Brain microvascular endothelial cell (primary cell): ENCODE measurements around the gene WFIKKN1.

Experiments used
- DNase-seq: peaks from one replicate; pipeline ENCODE4 v3.0.0-alpha.2; 2020
- H3K27ac ChIP-seq: fragments of 250-450 bp; sonication (Bioruptor Pico); 2 replicates; pipeline ENCODE4 v1.5.1; 2020; ENCODE audit warnings: mild to moderate bottlenecking, moderate library complexity
- H3K27me3 ChIP-seq: fragments of 250-450 bp; sonication (Bioruptor Pico); replicated peaks from 2 replicates; pipeline ENCODE4 v1.5.1; 2020; ENCODE audit warnings: mild to moderate bottlenecking
- H3K36me3 ChIP-seq: fragments of 250-450 bp; sonication (Bioruptor Pico); replicated peaks from 2 replicates; pipeline ENCODE4 v1.5.1; 2020; ENCODE audit warnings: mild to moderate bottlenecking
- H3K4me3 ChIP-seq: 2 replicates; pipeline ENCODE4 v1.5.1; 2011; ENCODE audit warnings: low read depth, mild to moderate bottlenecking, control low read depth, low read length, moderate library complexity
- in situ Hi-C: cut with HindIII; loops from 2 replicates; pipeline ENCODE4 v1.10.0; 2017; ENCODE audit warnings: low sequenced_read_pairs, low pct_ligation_motif_present
- TF ChIP-seq, protein P1 (sequence below): IDR thresholded peaks from 2 replicates; pipeline ENCODE4 v1.5.1; 2011; ENCODE audit warnings: low read depth, mild to moderate bottlenecking, moderate library complexity, low read length, control low read depth, inconsistent platforms; ENCODE audit errors: missing control alignments

WFIKKN1 gene

GRCh38 chr16:589658-590187 lies 41.1 kb upstream of the WFIKKN1 start, which contains the start of gene RAB40C:
RAB40C (plus strand) TSS chr16:590066; CDS start chr16:590292, 226 bp downstream.
- Histone ChIP-seq H3K27me3 (no peaks in the 10 kb centered on the region), H3K4me3 (peak within 1 kb of the TSS; percentile 87), H3K27ac (peak within 1 kb of the TSS; percentile 96), H3K36me3 (no peaks in the 10 kb centered on the region)
- DNase-seq = peak; percentile 96
- TF ChIP-seq, protein P1, sequence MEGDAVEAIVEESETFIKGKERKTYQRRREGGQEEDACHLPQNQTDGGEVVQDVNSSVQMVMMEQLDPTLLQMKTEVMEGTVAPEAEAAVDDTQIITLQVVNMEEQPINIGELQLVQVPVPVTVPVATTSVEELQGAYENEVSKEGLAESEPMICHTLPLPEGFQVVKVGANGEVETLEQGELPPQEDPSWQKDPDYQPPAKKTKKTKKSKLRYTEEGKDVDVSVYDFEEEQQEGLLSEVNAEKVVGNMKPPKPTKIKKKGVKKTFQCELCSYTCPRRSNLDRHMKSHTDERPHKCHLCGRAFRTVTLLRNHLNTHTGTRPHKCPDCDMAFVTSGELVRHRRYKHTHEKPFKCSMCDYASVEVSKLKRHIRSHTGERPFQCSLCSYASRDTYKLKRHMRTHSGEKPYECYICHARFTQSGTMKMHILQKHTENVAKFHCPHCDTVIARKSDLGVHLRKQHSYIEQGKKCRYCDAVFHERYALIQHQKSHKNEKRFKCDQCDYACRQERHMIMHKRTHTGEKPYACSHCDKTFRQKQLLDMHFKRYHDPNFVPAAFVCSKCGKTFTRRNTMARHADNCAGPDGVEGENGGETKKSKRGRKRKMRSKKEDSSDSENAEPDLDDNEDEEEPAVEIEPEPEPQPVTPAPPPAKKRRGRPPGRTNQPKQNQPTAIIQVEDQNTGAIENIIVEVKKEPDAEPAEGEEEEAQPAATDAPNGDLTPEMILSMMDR = peak; percentile 23
- in situ Hi-C loops = no loop called here

- in situ Hi-C loops = no loop called here
- H3K27me3 ChIP-seq = no peaks in the 10 kb centered on the region
- H3K36me3 ChIP-seq = no peaks in the 10 kb centered on the region
- peak overlapping the region; percentile 29 for H3K27ac ChIP-seq
- TF ChIP-seq, protein P1 = no peak
- DNase-seq = no peak
- peak overlapping the region; percentile 77 for H3K4me3 ChIP-seq
Measured at GRCh38 chr16:590188-590814, 40.5 kb upstream of the WFIKKN1 start.

- peak overlapping the region; percentile 77 for H3K4me3 ChIP-seq
- DNase-seq = no peak
- no peak overlapping the region for H3K27ac ChIP-seq
- no peaks in the 10 kb centered on the region for H3K36me3 ChIP-seq
- TF ChIP-seq, protein P1 = no peak
- no peaks in the 10 kb centered on the region for H3K27me3 ChIP-seq
- in situ Hi-C loops = no loop called here
Measured at GRCh38 chr16:590815-591200, 40.0 kb upstream of the WFIKKN1 start.

DNA sequence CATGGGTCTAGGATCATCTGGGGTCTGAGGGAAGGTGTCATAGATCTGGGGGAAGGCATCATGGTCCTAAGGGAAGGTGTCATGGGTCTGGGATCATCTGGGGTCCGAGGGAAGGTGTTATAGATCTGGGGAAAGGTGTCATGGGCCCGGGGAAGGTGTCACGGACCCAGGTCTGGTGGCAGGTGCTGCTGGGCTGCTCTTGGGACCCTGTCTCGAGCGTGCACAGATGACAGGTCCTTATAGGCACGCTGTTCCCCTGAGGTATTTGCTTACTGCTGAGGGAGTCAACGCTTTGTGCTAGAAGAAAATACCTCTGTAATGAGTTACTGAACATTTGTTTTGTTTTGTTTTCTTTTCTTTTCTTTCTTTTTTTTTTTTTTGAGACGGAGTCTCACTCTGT lies 39.6 kb upstream of the WFIKKN1 start:
- TF ChIP-seq, protein P1 = no peak
- no peak for DNase-seq
- H3K36me3 ChIP-seq = no peaks in the 10 kb centered on the region
- H3K27me3 ChIP-seq = no peaks in the 10 kb centered on the region
- in situ Hi-C loops = no loop called here
- peak overlapping the region; percentile 77 for H3K4me3 ChIP-seq
- no peak overlapping the region for H3K27ac ChIP-seq

DNA sequence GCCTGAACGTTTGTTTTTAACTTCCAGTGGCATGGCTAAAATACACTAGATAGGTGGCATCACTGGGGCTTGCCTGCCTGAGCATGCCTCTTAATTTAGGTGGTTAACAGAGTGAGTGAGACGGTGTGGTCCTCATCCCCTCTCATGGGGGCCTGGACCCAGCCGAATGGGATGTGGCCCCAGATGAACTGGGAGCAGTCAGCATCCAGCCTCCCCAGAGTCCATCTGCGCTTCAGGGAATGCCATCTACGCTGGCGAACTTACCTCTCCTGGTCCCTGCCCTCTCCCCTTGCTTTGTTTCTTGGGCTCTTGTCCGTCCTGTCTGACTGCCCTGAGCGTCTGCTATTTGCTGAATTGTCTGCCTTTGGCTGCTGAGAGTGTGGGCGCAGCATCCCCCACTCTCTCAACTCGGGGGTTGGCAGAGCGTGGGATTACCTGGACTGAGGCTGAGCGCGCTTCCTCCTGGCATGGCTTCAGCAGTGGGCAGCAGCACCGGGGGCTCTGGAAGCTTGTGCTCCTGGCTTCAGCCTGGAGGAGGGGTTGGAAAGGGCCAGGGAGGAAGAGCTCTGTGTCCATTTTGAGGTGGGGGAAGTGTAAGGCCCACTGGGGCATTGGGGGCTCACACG lies 38.8 kb upstream of the WFIKKN1 start:
- Histone ChIP-seq H3K4me3 (no peak overlapping the region), H3K36me3 (no peaks in the 10 kb centered on the region), H3K27me3 (no peaks in the 10 kb centered on the region), H3K27ac (no peak overlapping the region)
- no peak for DNase-seq
- in situ Hi-C loops = no loop called here
- TF ChIP-seq, protein P1 = no peak
